ENCODE data around the gene AGBL1.

Gene AGBL1

DNA sequence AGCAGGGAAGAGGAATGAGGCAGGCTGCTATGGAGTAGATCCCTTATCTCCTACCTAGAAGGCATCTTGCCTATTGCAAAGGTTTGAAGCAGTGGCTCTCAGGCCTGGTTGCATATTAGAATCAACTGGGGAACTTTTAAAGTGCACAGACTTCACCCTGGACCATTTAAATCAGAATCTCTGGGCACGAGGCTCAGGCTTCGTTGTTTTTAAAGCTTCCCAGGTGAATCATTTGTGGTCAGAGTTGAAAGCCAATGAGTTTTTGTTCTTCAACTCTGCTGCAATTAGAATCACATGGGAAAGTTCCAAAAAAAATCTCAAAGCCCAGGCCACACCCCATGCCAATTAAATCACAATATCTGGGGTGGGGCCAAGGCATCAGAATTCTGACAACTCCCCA, 773.1 kb downstream of the AGBL1 start:
- TF ChIP-seq TAF1 (IDR thresholded peaks at IDR 0.05; ENCODE audit: borderline replicate concordance, insufficient read depth, low read length) (no peak), FOXP2 (optimal IDR thresholded peaks at IDR 0.05; ENCODE audit: borderline replicate concordance, extremely low read depth, extremely low read length, insufficient read depth) (no peak), SIN3A (IDR thresholded peaks at IDR 0.05; ENCODE audit: borderline replicate concordance, insufficient read depth, low read length) (no peak), REST (IDR thresholded peaks at IDR 0.05; ENCODE audit: insufficient read depth in 1 of 2, low read depth in 2 of 2, low read length in 2 of 2) (no peak)

DNA sequence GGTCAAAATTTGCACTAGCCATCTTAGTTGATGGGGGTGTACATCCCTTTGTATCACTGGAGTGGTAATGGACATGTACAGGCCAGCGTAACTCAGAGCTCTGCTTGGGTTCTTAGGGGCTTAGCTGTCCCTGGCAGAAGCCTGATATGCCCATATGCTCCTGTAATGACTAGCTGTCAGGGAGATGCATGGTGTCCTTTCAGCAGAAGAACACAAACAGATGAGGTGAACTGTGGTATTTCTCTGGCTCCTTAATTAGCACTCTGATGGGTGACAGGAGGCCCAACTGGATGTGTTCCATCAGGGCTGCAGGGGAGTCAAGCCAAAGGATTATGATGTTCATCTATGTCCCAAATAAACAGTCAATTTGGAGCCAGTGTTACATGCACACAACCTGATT, 774.5 kb downstream of the AGBL1 start:
- TF ChIP-seq POLR2AphosphoS5 (IDR thresholded peaks at IDR 0.05; ENCODE audit: low read depth, low read length): no peak
- no peak for TF ChIP-seq REST (IDR thresholded peaks at IDR 0.05; ENCODE audit: insufficient read depth in 1 of 2, low read depth in 2 of 2, low read length in 2 of 2)
- TF ChIP-seq TAF1 (IDR thresholded peaks at IDR 0.05; ENCODE audit: borderline replicate concordance, insufficient read depth, low read length): no peak
- TF ChIP-seq SIN3A (IDR thresholded peaks at IDR 0.05; ENCODE audit: borderline replicate concordance, insufficient read depth, low read length): no peak
- TF ChIP-seq FOXP2 (optimal IDR thresholded peaks at IDR 0.05; ENCODE audit: borderline replicate concordance, extremely low read depth, extremely low read length, insufficient read depth): no peak

DNA sequence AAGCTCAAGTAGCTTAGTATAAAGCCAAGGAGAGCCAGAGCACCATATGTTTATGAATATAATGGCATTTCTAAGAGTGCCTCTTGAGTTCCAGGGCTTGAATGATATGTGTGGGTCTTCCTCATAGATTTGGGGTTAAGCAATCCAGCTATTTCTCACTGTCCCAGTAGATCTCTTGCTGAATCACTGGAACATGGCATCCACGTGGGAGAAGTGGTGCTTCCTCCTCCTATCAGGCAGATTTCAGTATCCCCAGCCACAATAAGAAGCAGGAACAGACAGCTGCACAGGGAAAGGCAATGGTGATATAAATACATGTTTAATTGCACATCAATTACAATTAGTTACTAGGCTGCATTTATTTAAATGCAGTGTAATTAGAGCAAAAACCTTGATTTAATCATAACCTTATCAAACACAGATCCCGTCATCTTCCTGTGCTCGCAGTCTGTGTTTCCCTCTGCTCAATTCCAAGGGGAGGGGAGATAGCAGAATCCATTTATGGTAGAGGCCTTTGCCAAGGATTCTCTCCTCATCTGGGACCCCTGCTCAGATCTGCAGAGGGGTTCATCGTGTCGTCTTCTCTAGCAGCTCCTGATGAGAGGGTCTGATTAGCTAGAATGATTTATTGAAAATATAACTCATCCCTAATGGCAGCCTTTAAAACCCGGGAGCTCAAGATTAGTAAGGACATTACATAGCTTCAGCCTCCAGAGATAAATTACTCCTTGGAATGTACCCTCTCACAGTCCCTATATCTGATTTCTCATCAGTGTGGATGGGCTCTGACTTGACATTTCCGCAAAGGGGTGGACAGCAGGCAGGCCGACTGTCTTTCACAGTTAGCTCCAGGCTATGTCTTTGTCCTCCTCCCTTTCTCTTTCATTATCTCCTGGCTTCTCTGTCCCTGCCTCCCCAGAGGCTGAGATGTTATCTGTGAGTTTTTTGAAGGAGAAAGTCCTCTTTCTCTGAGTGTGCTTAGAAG, 775.9 kb downstream of the AGBL1 start:
- TF ChIP-seq SIN3A (IDR thresholded peaks at IDR 0.05; ENCODE audit: borderline replicate concordance, insufficient read depth, low read length) (no peak), REST (IDR thresholded peaks at IDR 0.05; ENCODE audit: insufficient read depth in 1 of 2, low read depth in 2 of 2, low read length in 2 of 2) (no peak), FOXP2 (optimal IDR thresholded peaks at IDR 0.05; ENCODE audit: borderline replicate concordance, extremely low read depth, extremely low read length, insufficient read depth) (no peak), TAF1 (IDR thresholded peaks at IDR 0.05; ENCODE audit: borderline replicate concordance, insufficient read depth, low read length) (no peak), POLR2AphosphoS5 (IDR thresholded peaks at IDR 0.05; ENCODE audit: low read depth, low read length) (no peak)

DNA sequence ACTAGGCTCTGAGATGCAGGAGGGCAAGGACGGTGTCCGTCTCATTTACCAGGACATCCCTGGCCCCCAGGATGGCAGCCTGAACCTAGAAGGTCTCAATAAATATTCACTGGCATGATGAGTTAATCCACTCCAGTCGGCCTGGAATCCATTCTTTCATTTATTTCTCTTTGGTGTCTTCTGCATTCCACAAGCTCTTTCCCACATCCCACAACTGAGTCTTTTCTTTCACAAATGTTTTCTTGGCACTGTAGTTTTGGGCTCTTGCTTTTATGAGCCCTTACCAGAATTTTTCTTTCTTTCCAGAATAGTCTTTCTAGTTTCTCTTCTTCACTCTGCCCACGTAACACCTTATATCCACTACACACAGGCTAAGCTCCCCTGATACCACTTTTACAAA, 778.0 kb downstream of the AGBL1 start:
- no peak for TF ChIP-seq TAF1 (IDR thresholded peaks at IDR 0.05; ENCODE audit: borderline replicate concordance, insufficient read depth, low read length)

DNA sequence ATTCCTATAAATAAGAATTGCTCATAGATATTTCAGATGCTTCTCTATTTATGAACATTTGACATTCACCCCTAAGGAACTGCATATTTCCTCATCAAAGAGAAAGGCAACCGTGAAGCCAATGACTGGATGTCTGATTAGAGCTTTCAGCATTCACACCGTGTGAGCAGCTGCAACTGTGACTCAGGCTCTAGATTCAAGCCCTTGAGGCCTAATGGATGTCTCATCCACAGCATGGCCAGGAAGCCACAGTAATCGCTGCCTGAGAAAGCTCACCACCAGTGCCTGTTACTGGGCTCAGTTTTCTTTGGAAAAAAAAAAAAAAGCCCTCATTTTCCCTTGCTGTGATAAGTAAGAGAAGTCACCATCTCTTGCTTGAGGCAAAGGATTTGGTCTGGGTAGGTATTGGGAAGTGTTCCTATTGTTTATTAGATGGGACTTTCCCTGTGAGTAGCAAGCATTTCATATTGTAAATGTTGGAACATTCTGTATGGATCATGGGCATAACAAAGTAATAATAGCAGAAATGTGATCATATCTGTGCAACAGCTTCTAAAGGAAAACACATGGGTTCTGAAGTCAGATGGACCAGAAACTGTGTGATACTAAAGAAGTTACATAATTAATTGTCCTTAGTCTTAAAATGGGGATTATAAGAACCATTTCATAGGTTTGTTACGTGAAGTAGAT, 783.7 kb downstream of the AGBL1 start:
- TF ChIP-seq FOXP2 (optimal IDR thresholded peaks at IDR 0.05; ENCODE audit: borderline replicate concordance, extremely low read depth, extremely low read length, insufficient read depth) (no peak), SIN3A (IDR thresholded peaks at IDR 0.05; ENCODE audit: borderline replicate concordance, insufficient read depth, low read length) (no peak), REST (IDR thresholded peaks at IDR 0.05; ENCODE audit: insufficient read depth in 1 of 2, low read depth in 2 of 2, low read length in 2 of 2) (no peak), TAF1 (IDR thresholded peaks at IDR 0.05; ENCODE audit: borderline replicate concordance, insufficient read depth, low read length) (no peak), POLR2AphosphoS5 (IDR thresholded peaks at IDR 0.05; ENCODE audit: low read depth, low read length) (no peak)

Measured in PFSK-1 (cell line).